Measurements from ENCODE around the gene LPP.

DNA sequence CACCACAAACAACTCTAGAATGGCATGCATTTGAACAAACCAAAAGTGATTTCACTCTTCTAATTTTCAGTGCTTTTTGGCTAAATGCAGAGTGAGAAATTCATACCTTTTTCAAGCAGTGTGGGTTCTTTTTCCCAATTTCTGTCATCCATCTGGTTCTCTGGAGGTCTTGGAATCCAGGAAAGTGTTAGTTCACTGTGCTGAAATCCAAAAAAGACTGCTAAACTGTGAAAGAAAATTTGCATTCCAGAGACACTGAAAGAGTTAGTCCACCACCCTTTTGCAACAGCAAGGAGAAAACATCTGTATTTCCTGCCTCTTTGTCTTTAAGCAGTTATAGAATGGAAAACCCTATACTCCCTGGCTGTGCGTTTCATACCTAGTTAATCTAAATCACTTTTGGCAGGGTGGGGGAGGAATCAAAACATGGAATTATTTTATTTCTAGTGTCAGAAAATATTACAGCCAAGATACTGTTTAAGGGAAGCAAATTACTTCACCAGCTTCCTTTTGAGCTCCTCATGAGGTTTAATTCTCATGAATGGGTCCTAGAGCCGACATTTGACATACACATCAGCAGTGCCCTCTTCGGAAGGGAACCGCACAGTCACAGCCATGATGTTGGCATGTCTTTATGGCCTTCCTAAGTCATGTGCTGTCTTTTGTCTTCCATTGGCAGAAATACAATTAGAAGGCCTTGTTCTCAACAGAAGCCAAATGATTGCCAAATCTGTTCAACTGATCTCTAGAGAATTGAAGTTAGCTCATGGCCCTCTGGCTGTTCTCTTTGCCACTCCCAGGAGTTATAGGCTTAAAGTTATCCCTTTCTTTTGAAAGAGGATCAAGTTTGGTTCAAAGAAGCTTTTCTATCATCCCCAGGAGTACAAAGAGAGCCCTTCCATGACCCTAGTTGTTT, 700.2 kb downstream of the LPP start:
- TF ChIP-seq, protein P1, sequence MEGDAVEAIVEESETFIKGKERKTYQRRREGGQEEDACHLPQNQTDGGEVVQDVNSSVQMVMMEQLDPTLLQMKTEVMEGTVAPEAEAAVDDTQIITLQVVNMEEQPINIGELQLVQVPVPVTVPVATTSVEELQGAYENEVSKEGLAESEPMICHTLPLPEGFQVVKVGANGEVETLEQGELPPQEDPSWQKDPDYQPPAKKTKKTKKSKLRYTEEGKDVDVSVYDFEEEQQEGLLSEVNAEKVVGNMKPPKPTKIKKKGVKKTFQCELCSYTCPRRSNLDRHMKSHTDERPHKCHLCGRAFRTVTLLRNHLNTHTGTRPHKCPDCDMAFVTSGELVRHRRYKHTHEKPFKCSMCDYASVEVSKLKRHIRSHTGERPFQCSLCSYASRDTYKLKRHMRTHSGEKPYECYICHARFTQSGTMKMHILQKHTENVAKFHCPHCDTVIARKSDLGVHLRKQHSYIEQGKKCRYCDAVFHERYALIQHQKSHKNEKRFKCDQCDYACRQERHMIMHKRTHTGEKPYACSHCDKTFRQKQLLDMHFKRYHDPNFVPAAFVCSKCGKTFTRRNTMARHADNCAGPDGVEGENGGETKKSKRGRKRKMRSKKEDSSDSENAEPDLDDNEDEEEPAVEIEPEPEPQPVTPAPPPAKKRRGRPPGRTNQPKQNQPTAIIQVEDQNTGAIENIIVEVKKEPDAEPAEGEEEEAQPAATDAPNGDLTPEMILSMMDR (IDR thresholded peaks at IDR 0.05) = no peak
- no peak for TF ChIP-seq EZH2 (IDR thresholded peaks at IDR 0.05; ENCODE audit: borderline replicate concordance, insufficient read depth, low read depth, low read length, poor library complexity, severe bottlenecking)
